Smooth muscle cell (in vitro differentiated cells): ENCODE data around the gene BORCS8. TPM values are rescaled to one million over a fixed set of nuclear protein-coding genes. Genes with fewer than 3 reads are reported as not detected.

ENCODE experiments used
- DNase-seq: peaks from one replicate; lab custom pipeline; 2025; ENCODE audit not compliant: unreplicated experiment; lab: John Stamatoyannopoulos, UW
- H2AFZ ChIP-seq: fragments of 200-600 bp; sonication (generic); 2 replicates; pipeline ENCODE4 v1.6.0; 2016; ENCODE audit warnings: antibody characterized with exemption, low read depth, mild to moderate bottlenecking
- H3F3A ChIP-seq: fragments of 200-600 bp; sonication (generic); 2 replicates; pipeline ENCODE4 v1.6.0; 2017; ENCODE audit warnings: antibody characterized with exemption, low read depth
- H3K27ac ChIP-seq: fragments of 200-600 bp; sonication (generic); 2 replicates; pipeline ENCODE4 v1.5.1; 2016; ENCODE audit warnings: low read depth, mild to moderate bottlenecking
- H3K27me3 ChIP-seq: fragments of 200-600 bp; sonication (generic); 2 replicates; pipeline ENCODE4 v1.6.1; 2016; ENCODE audit warnings: low read depth, mild to moderate bottlenecking
- H3K36me3 ChIP-seq: fragments of 200-600 bp; sonication (generic); 2 replicates; pipeline ENCODE4 v1.5.1; 2016; ENCODE audit warnings: low read depth
- H3K4me1 ChIP-seq: fragments of 200-600 bp; sonication (generic); 2 replicates; pipeline ENCODE4 v1.5.1; 2016; ENCODE audit warnings: low read depth
- H3K4me2 ChIP-seq: fragments of 200-600 bp; sonication (generic); 2 replicates; pipeline ENCODE4 v1.6.0; 2016; ENCODE audit warnings: mild to moderate bottlenecking
- H3K4me3 ChIP-seq: fragments of 200-600 bp; sonication (generic); 2 replicates; pipeline ENCODE4 v1.5.1; 2016; ENCODE audit warnings: mild to moderate bottlenecking
- H3K79me2 ChIP-seq: fragments of 200-600 bp; sonication (generic); 2 replicates; pipeline ENCODE4 v1.6.0; 2016; ENCODE audit warnings: low read depth, mild to moderate bottlenecking
- H3K9ac ChIP-seq: fragments of 200-600 bp; sonication (generic); 2 replicates; pipeline ENCODE4 v1.6.0; 2016; ENCODE audit warnings: low read depth
- H3K9me3 ChIP-seq: fragments of 200-600 bp; sonication (generic); replicated peaks from 2 replicates; pipeline ENCODE4 v1.5.1; 2016; ENCODE audit warnings: low read depth
- H4K20me1 ChIP-seq: fragments of 200-600 bp; sonication (generic); 2 replicates; pipeline ENCODE4 v1.6.0; 2016; ENCODE audit warnings: low read depth
- CTCF ChIP-seq: fragments of 200-600 bp; sonication (generic); IDR thresholded peaks from 2 replicates; pipeline ENCODE4 v1.5.1; 2017; ENCODE audit warnings: borderline replicate concordance, mild to moderate bottlenecking, antibody characterized with exemption; ENCODE audit not compliant: insufficient read depth, poor library complexity, severe bottlenecking
- WGBS: methylation state at CpG from one replicate; pipeline ENCODE4 v1.1.7; 2016; ENCODE audit warnings: low lambda C conversion rate; 5-methylcytosine and 5-hydroxymethylcytosine counted together
- polyA plus RNA-seq: library from polyadenylated mRNA; unstranded; fragments of >200 nt; fragmentation: Nextera tagmentation; extraction: Ambion mirVana; gene quantifications from 2 replicates; pipeline ENCODE4 v1.2.1, GENCODE V29; 2016
- total RNA-seq: library from RNA; depleted of rRNA; stranded (reverse); fragments of >200 nt; gene quantifications from 2 replicates; pipeline ENCODE4 v1.2.3, GENCODE V29; 2014

The BORCS8 gene
- total and polyA plus RNA-seq, 2 experiments from 2014 or later: 10.0 to 15.7 TPM

- TF ChIP-seq CTCF: no peak
- 13% methylated on average over 48 of the region's 54 CpGs for WGBS
- no peak within 1 kb of the TSS for H3K27ac ChIP-seq
- no peak within 1 kb of the TSS for H3K9ac ChIP-seq
- H3K4me2 ChIP-seq: no peak within 1 kb of the TSS
- H3F3A ChIP-seq: no peaks in the 10 kb centered on the region
- no peaks in the 10 kb centered on the region for H3K9me3 ChIP-seq
- H3K36me3 ChIP-seq: no peaks in the 10 kb centered on the region
- no peaks in the 10 kb centered on the region for H4K20me1 ChIP-seq
- H3K4me1 ChIP-seq: no peaks in the 10 kb centered on the region
- H3K79me2 ChIP-seq: no peaks in the 10 kb centered on the region
- H2AFZ ChIP-seq: no peak within 1 kb of the TSS
- DNase-seq: no peak
- H3K27me3 ChIP-seq: peaks cover 46% of the 10 kb centered on the region
- H3K4me3 ChIP-seq: no peak within 1 kb of the TSS
Measured at GRCh38 chr19:19211499-19212420, 19.8 kb upstream of the BORCS8 start, which contains the start of gene NCAN. Gene NCAN, plus strand, starts transcription at chr19:19211958. Its CDS starts 4,996 bp downstream, at chr19:19216954.

DNA sequence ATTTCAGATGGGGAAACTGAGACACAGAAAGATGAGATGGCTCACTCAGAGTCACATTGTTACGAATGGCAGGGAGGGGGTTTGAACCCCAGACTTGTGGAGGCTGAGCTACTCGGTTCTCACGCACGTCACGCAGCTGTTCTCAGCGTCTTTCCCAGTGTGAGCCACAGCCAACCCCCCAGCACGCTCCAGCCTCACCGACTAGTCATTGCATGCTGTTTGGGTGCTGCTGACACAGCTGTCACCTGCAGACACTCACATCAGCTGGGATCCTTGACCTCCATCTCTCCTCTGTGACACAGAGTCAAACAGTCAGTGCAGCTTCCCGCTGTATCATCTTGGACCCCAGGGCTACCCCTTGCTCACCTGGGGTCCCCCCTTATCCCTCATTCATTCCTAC is 17.4 kb upstream of the BORCS8 start:
- Histone ChIP-seq H3K9me3 (no peaks in the 10 kb centered on the region), H3K27me3 (peaks cover 41% of the 10 kb centered on the region), H3K4me1 (no peaks in the 10 kb centered on the region), H4K20me1 (no peaks in the 10 kb centered on the region), H2AFZ (no peak overlapping the region), H3K36me3 (no peaks in the 10 kb centered on the region), H3K27ac (no peak overlapping the region), H3K9ac (no peak overlapping the region), H3K4me3 (no peak overlapping the region), H3K79me2 (no peaks in the 10 kb centered on the region), H3K4me2 (no peak overlapping the region), H3F3A (no peaks in the 10 kb centered on the region)
- no peak for TF ChIP-seq CTCF
- no peak for DNase-seq
- 65% methylated on average over 9 of the region's 9 CpGs for WGBS

GRCh38 chr19:19207637-19208572 is 16.0 kb upstream of the BORCS8 start:
- no peaks in the 10 kb centered on the region for H3F3A ChIP-seq
- no peaks in the 10 kb centered on the region for H4K20me1 ChIP-seq
- H3K9me3 ChIP-seq: no peaks in the 10 kb centered on the region
- peaks cover 27% of the 10 kb centered on the region for H3K27me3 ChIP-seq
- WGBS: 95% methylated on average over 2 of the region's 8 CpGs
- no peak overlapping the region for H3K4me3 ChIP-seq
- H3K9ac ChIP-seq: no peak overlapping the region
- DNase-seq: no peak
- no peak for TF ChIP-seq CTCF
- H3K27ac ChIP-seq: no peak overlapping the region
- no peak overlapping the region for H3K4me2 ChIP-seq
- no peaks in the 10 kb centered on the region for H3K79me2 ChIP-seq
- peaks cover under 1% of the 10 kb centered on the region for H3K4me1 ChIP-seq
- no peak overlapping the region for H2AFZ ChIP-seq
- H3K36me3 ChIP-seq: no peaks in the 10 kb centered on the region
